ENCODE results near the gene RUNX1.

- TF ChIP-seq POLR2AphosphoS5 (IDR thresholded peaks at IDR 0.05) (no peak), CTCF (IDR thresholded peaks at IDR 0.05) (no peak), POLR2A (IDR thresholded peaks at IDR 0.05) (no peak)
Observed at GRCh38 chr21:35015435-35016024, 33.6 kb downstream of the RUNX1 start.
